ENCODE results near the gene MAP1LC3B2. TPM values are rescaled to one million over a fixed set of nuclear protein-coding genes. Genes with fewer than 3 reads are reported as not detected.
"Not testable (repeated sequence)": the region's sequence is repeated elsewhere in the genome, so short reads cannot be mapped to it uniquely, and the experiment has no call there.

The MAP1LC3B2 gene
- polyA plus RNA-seq, 1 donor from 2014 or later: 6.9 TPM

- H3K4me3 Mint-ChIP-seq: peak overlapping the region in 1 of 4 donors; percentile 11
- H3K27me3 Mint-ChIP-seq: no peaks in the 10 kb centered on the region
- H3K27ac Mint-ChIP-seq: peak overlapping the region in 2 of 3 donors; percentile 87 to 99
- peaks cover 14 to 32% (median 25%) of the 10 kb centered on the region in 3 donors for H3K4me1 Mint-ChIP-seq
- H3K9me3 Mint-ChIP-seq: peaks cover 2 to 20% (median 8%) of the 10 kb centered on the region in 3 donors
- H3K36me3 Mint-ChIP-seq: peaks cover 3% of the 10 kb centered on the region
Measured at GRCh38 chr12:116561181-116561821, 2.1 kb downstream of the MAP1LC3B2 start.

- Mint-ChIP-seq H3K36me3 (peaks cover 3% of the 10 kb centered on the region), H3K27me3 (no peaks in the 10 kb centered on the region), H3K27ac (peak overlapping the region in 2 of 3 donors; percentile 5 to 55), H3K9me3 (peaks cover 2 to 20% (median 8%) of the 10 kb centered on the region in 3 donors), H3K4me3 (peak overlapping the region in 2 of 4 donors; percentile 15 to 45), H3K4me1 (peaks cover 11 to 29% (median 20%) of the 10 kb centered on the region in 3 donors)
Measured at GRCh38 chr12:116562090-116562489, 2.9 kb downstream of the MAP1LC3B2 start.

GRCh38 chr12:116563262-116563661 lies 4.1 kb downstream of the MAP1LC3B2 start:
- H3K27me3 Mint-ChIP-seq: no peaks in the 10 kb centered on the region
- H3K36me3 Mint-ChIP-seq: peaks cover 3% of the 10 kb centered on the region
- peak overlapping the region in 1 of 3 donors; percentile 34 for H3K27ac Mint-ChIP-seq
- H3K4me3 Mint-ChIP-seq: peak overlapping the region in 2 of 4 donors; percentile 10 to 63
- H3K9me3 Mint-ChIP-seq: peaks cover 2 to 20% (median 10%) of the 10 kb centered on the region in 3 donors
- H3K4me1 Mint-ChIP-seq: peaks cover 10 to 25% (median 13%) of the 10 kb centered on the region in 3 donors

- Mint-ChIP-seq H3K4me1 (peaks cover 7 to 16% (median 9%) of the 10 kb centered on the region in 3 donors), H3K9me3 (peaks cover 2 to 20% (median 10%) of the 10 kb centered on the region in 3 donors), H3K36me3 (peaks cover 3% of the 10 kb centered on the region), H3K27me3 (no peaks in the 10 kb centered on the region), H3K4me3 (no peak overlapping the region), H3K27ac (peak overlapping the region in 1 of 3 donors; percentile 58)
Measured at GRCh38 chr12:116564080-116564479, 4.9 kb downstream of the MAP1LC3B2 start.

- H3K27me3 Mint-ChIP-seq, H3K4me1 Mint-ChIP-seq, H3K4me3 Mint-ChIP-seq, H3K36me3 Mint-ChIP-seq: not testable (repeated sequence)
- Mint-ChIP-seq H3K27ac (peak overlapping the region in 1 of 3 donors; percentile 58), H3K9me3 (peaks cover 2 to 20% (median 13%) of the 10 kb centered on the region in 3 donors)
Measured at GRCh38 chr12:116565221-116565620, 6.0 kb downstream of the MAP1LC3B2 start.

- no peak overlapping the region for H3K4me3 Mint-ChIP-seq
- H3K9me3 Mint-ChIP-seq: peaks cover 4 to 20% (median 13%) of the 10 kb centered on the region in 3 donors
- H3K36me3 Mint-ChIP-seq: peaks cover 5% of the 10 kb centered on the region
- H3K27ac Mint-ChIP-seq: no peak overlapping the region
- no peaks in the 10 kb centered on the region for H3K27me3 Mint-ChIP-seq
- peaks cover 0 to 7% (median 3%) of the 10 kb centered on the region in 3 donors for H3K4me1 Mint-ChIP-seq
Measured at GRCh38 chr12:116565963-116566362, 6.8 kb downstream of the MAP1LC3B2 start.

- Mint-ChIP-seq H3K27ac (no peak overlapping the region), H3K36me3 (peaks cover 5% of the 10 kb centered on the region), H3K27me3 (no peaks in the 10 kb centered on the region), H3K4me3 (no peak overlapping the region), H3K4me1 (peaks cover 0 to 1% (median 0%) of the 10 kb centered on the region in 3 donors), H3K9me3 (peaks cover 4 to 20% (median 11%) of the 10 kb centered on the region in 3 donors)
Measured at GRCh38 chr12:116568203-116568602, 9.0 kb downstream of the MAP1LC3B2 start.

GRCh38 chr12:116571089-116571488 lies 11.9 kb downstream of the MAP1LC3B2 start:
- Mint-ChIP-seq H3K4me3 (no peak overlapping the region), H3K9me3 (peaks cover 0 to 5% (median 2%) of the 10 kb centered on the region in 3 donors), H3K4me1 (peaks cover 3 to 5% (median 3%) of the 10 kb centered on the region in 3 donors), H3K36me3 (peaks cover 2% of the 10 kb centered on the region), H3K27ac (no peak overlapping the region), H3K27me3 (no peaks in the 10 kb centered on the region)

GRCh38 chr12:116573776-116574175 lies 14.6 kb downstream of the MAP1LC3B2 start:
- Mint-ChIP-seq H3K4me1 (peaks cover 3 to 5% (median 3%) of the 10 kb centered on the region in 3 donors), H3K9me3 (peaks cover 0 to 2% (median 2%) of the 10 kb centered on the region in 3 donors), H3K27me3 (no peaks in the 10 kb centered on the region), H3K27ac (no peak overlapping the region), H3K4me3 (no peak overlapping the region), H3K36me3 (peaks cover 2% of the 10 kb centered on the region)

- H3K4me1 Mint-ChIP-seq, H3K4me3 Mint-ChIP-seq, H3K27me3 Mint-ChIP-seq, H3K36me3 Mint-ChIP-seq, H3K9me3 Mint-ChIP-seq: not testable (repeated sequence)
- peak overlapping the region in 1 of 3 donors; percentile 53 for H3K27ac Mint-ChIP-seq
Measured at GRCh38 chr12:116575754-116576153, 16.6 kb downstream of the MAP1LC3B2 start.

- Mint-ChIP-seq H3K9me3 (no peaks in the 10 kb centered on the region), H3K27me3 (no peaks in the 10 kb centered on the region), H3K4me1 (peaks cover 4 to 8% (median 5%) of the 10 kb centered on the region in 3 donors), H3K4me3 (no peak overlapping the region), H3K36me3 (no peaks in the 10 kb centered on the region), H3K27ac (no peak overlapping the region)
Measured at GRCh38 chr12:116577154-116577561, 18.0 kb downstream of the MAP1LC3B2 start.

GRCh38 chr12:116578051-116578450 lies 18.9 kb downstream of the MAP1LC3B2 start:
- Mint-ChIP-seq H3K36me3 (no peaks in the 10 kb centered on the region), H3K9me3 (no peaks in the 10 kb centered on the region), H3K27me3 (no peaks in the 10 kb centered on the region), H3K4me3 (no peak overlapping the region), H3K27ac (no peak overlapping the region), H3K4me1 (peaks cover 4 to 8% (median 6%) of the 10 kb centered on the region in 3 donors)

- Mint-ChIP-seq H3K4me1 (peaks cover 1 to 5% (median 4%) of the 10 kb centered on the region in 3 donors), H3K4me3 (no peak overlapping the region), H3K36me3 (peaks cover 1% of the 10 kb centered on the region)
Measured at GRCh38 chr12:116582610-116583009, 23.4 kb downstream of the MAP1LC3B2 start.

GRCh38 chr12:116583129-116583694 lies 24.0 kb downstream of the MAP1LC3B2 start:
- H3K4me1 Mint-ChIP-seq: peaks cover 1 to 5% (median 4%) of the 10 kb centered on the region in 3 donors
- H3K4me3 Mint-ChIP-seq: no peak overlapping the region
- H3K27ac Mint-ChIP-seq: no peak overlapping the region
- H3K27me3 Mint-ChIP-seq: no peaks in the 10 kb centered on the region
- H3K9me3 Mint-ChIP-seq: peaks cover 0 to 2% (median 0%) of the 10 kb centered on the region in 3 donors
- H3K36me3 Mint-ChIP-seq: peaks cover 1% of the 10 kb centered on the region

More at GRCh38 chr12:116582610-116583009, 23.4 kb downstream of the MAP1LC3B2 start:
- Mint-ChIP-seq H3K9me3 (peaks cover 0 to 2% (median 0%) of the 10 kb centered on the region in 3 donors), H3K27me3 (no peaks in the 10 kb centered on the region), H3K27ac (peak overlapping the region in 1 of 3 donors; percentile 9)

- H3K27me3 Mint-ChIP-seq: no peaks in the 10 kb centered on the region
- H3K27ac Mint-ChIP-seq: no peak overlapping the region
- peaks cover 0 to 2% (median 0%) of the 10 kb centered on the region in 3 donors for H3K9me3 Mint-ChIP-seq
- H3K4me3 Mint-ChIP-seq: no peak overlapping the region
- H3K4me1 Mint-ChIP-seq: peaks cover 7 to 11% (median 8%) of the 10 kb centered on the region in 3 donors
- peaks cover 1% of the 10 kb centered on the region for H3K36me3 Mint-ChIP-seq
Measured at GRCh38 chr12:116587270-116587669, 28.1 kb downstream of the MAP1LC3B2 start.
